ENCODE measurements around the gene SLC25A26.

DNA sequence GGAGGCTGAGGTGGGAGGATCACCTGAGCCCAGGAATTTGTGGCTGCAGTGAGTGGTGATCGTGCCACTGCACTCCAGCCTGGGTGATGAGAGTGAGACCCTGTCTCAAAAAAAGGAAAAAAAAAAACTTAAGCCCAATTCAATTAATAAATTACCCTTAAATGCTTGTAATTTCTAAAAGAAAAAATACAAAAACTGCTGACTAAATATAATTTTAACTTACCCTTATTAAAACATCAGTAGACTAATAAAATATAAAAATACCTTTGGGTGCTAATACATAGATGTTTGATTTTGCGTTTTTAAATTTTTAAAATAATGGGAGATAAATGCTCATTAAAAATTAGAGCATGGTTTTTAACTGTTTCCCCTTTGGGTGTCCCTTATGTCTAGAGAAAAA is 17.5 kb upstream of the SLC25A26 start:
- TF ChIP-seq, protein P1, sequence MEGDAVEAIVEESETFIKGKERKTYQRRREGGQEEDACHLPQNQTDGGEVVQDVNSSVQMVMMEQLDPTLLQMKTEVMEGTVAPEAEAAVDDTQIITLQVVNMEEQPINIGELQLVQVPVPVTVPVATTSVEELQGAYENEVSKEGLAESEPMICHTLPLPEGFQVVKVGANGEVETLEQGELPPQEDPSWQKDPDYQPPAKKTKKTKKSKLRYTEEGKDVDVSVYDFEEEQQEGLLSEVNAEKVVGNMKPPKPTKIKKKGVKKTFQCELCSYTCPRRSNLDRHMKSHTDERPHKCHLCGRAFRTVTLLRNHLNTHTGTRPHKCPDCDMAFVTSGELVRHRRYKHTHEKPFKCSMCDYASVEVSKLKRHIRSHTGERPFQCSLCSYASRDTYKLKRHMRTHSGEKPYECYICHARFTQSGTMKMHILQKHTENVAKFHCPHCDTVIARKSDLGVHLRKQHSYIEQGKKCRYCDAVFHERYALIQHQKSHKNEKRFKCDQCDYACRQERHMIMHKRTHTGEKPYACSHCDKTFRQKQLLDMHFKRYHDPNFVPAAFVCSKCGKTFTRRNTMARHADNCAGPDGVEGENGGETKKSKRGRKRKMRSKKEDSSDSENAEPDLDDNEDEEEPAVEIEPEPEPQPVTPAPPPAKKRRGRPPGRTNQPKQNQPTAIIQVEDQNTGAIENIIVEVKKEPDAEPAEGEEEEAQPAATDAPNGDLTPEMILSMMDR (IDR thresholded peaks at IDR 0.05; ENCODE audit: low read depth, low read length, poor library complexity, severe bottlenecking), result no peak
- TF ChIP-seq EZH2phosphoT487 (IDR thresholded peaks at IDR 0.05; ENCODE audit: borderline replicate concordance, low read length), result no peak
